HEK293T (cell line): ENCODE measurements around the gene GRIN3A.

Source experiments
- CTBP1 ChIP-seq: fragments of 450-650 bp; IDR thresholded peaks from 2 replicates; pipeline ENCODE4 v1.6.1; 2016; ENCODE audit warnings: borderline replicate concordance
- FOXA1 ChIP-seq: fragments of 450-650 bp; IDR thresholded peaks from 2 replicates; pipeline ENCODE4 v1.6.1; 2016; ENCODE audit warnings: mild to moderate bottlenecking
- HDGF ChIP-seq: fragments of 450-650 bp; IDR thresholded peaks from 2 replicates; pipeline ENCODE4 v1.6.1; 2017; ENCODE audit warnings: antibody characterized with exemption, borderline replicate concordance
- NFRKB ChIP-seq: fragments of 450-650 bp; IDR thresholded peaks from 2 replicates; pipeline ENCODE4 v1.6.1; 2016; ENCODE audit warnings: mild to moderate bottlenecking, moderate library complexity
- SP1 ChIP-seq: fragments of 450-650 bp; IDR thresholded peaks from 2 replicates; pipeline ENCODE4 v1.6.1; 2017
- ZNF384 ChIP-seq: fragments of 450-650 bp; IDR thresholded peaks from 2 replicates; pipeline ENCODE4 v1.6.1; 2016

GRCh38 chr9:101675341-101675740, 63.1 kb downstream of the GRIN3A start:
- TF ChIP-seq SP1 (no peak), HDGF (no peak), NFRKB (no peak), ZNF384 (no peak), FOXA1 (no peak), CTBP1 (no peak)
